ENCODE measurements around the gene ADCY9. TPM values are rescaled to one million over a fixed set of nuclear protein-coding genes. Genes with fewer than 3 reads are reported as not detected.

Gene ADCY9
- total RNA-seq, 4 donors from 2014 or later: 6.3 to 22.3 (median 11.2) TPM

DNA sequence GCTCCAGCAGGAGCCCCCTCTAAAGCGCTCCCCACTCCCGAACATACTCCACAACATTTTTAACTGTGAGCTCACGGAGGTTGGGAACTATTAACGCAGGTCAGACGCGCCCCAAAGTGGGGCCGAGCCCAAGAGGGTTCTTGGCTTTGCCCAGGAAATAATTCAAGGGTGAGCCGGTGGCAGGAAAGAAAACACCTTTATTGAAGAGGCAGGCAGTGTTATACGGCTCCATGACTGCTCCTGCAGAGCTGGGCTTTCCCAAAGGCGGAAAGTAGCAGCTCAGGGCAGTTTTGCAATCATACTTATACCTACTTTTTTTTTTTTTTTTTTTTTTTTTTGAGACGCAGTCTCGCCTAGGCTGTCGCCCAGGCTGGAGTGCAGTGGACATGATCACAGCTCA lies 6.2 kb downstream of the ADCY9 start:
- TF ChIP-seq POLR2A (IDR thresholded peaks at IDR 0.05): no peak
- TF ChIP-seq, protein P1, sequence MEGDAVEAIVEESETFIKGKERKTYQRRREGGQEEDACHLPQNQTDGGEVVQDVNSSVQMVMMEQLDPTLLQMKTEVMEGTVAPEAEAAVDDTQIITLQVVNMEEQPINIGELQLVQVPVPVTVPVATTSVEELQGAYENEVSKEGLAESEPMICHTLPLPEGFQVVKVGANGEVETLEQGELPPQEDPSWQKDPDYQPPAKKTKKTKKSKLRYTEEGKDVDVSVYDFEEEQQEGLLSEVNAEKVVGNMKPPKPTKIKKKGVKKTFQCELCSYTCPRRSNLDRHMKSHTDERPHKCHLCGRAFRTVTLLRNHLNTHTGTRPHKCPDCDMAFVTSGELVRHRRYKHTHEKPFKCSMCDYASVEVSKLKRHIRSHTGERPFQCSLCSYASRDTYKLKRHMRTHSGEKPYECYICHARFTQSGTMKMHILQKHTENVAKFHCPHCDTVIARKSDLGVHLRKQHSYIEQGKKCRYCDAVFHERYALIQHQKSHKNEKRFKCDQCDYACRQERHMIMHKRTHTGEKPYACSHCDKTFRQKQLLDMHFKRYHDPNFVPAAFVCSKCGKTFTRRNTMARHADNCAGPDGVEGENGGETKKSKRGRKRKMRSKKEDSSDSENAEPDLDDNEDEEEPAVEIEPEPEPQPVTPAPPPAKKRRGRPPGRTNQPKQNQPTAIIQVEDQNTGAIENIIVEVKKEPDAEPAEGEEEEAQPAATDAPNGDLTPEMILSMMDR (IDR thresholded peaks at IDR 0.05): no peak
- no peaks in the 10 kb centered on the region for H3K9me3 ChIP-seq
- DNase-seq: no peak
- WGBS, 2 donors: 91 to 93% methylated on average over 13 of the region's 13 CpGs
- H3K27ac ChIP-seq: no peak overlapping the region
- H3K4me3 ChIP-seq: no peak overlapping the region
- intact Hi-C loops (cut with DNase I): no loop called here
- H3K27me3 ChIP-seq: peaks cover 0 to under 1% (median 0%) of the 10 kb centered on the region in 4 donors
- peaks cover 12 to 58% (median 44%) of the 10 kb centered on the region in 3 donors for H3K4me1 ChIP-seq
- peaks cover 0 to 4% (median 0%) of the 10 kb centered on the region in 3 donors for H3K36me3 ChIP-seq

DNA sequence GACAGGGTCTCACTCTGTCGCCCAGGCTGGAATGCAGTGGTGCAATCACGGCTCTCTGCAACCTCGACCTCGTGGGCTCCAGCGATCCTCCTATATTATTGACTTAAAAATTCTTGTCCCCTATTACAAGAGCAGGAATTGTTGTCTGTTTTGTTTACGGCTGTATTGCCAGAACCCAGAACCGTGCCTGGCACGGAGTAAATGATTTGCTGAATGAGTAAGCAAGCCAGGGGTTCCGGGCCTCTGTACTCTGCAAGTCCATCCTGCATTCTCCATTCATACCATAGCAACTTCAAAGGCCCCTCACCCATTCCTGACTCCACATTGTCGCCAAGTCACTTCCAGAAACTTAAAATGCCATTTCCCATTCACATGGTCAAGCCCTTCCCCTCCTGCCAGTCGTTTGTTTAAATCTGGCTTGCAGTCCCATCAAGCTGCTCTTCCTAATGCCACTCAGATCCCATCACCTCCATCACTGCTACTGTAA lies 6.9 kb downstream of the ADCY9 start:
- no peak for TF ChIP-seq POLR2A (IDR thresholded peaks at IDR 0.05)
- TF ChIP-seq, protein P1 (IDR thresholded peaks at IDR 0.05): no peak
- no peak overlapping the region for H3K4me3 ChIP-seq
- intact Hi-C loops (cut with DNase I): no loop called here

DNA sequence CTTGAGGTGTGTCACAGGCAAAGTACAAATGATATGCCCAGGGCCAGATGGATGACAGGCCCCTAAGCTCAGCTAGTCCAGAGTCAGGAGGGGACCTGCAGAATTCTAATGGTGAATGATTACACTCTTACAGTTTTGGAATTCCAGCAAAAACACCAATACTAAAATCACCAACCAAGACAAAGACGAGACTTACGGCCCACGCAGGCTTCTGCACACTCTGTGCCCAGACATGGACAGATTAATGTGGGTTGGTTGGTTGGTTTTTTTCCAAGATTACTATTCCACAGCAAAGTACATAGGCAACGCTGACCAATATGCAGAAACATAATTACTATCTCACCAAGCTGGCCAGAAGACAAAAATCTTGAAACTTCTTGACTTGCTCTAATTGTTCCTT lies 9.7 kb downstream of the ADCY9 start:
- no peak overlapping the region for H3K27ac ChIP-seq
- H3K4me3 ChIP-seq: no peak overlapping the region
- TF ChIP-seq, protein P1 (IDR thresholded peaks at IDR 0.05): no peak
- TF ChIP-seq POLR2A (IDR thresholded peaks at IDR 0.05): no peak
- intact Hi-C loops (cut with DNase I): no loop called here
- H3K27me3 ChIP-seq: no peaks in the 10 kb centered on the region
- no peaks in the 10 kb centered on the region for H3K9me3 ChIP-seq
- H3K36me3 ChIP-seq: peaks cover 0 to 4% (median 0%) of the 10 kb centered on the region in 3 donors
- H3K4me1 ChIP-seq: peaks cover 0 to 22% (median 12%) of the 10 kb centered on the region in 3 donors
- WGBS, 2 donors: 79 to 88% methylated on average over 4 of the region's 4 CpGs
- no peak for DNase-seq

More for the DNA sequence above, 6.9 kb downstream of the ADCY9 start:
- 71 to 81% methylated on average over 11 of the region's 11 CpGs for WGBS, 2 donors
- Histone ChIP-seq H3K9me3 (no peaks in the 10 kb centered on the region), H3K4me1 (peaks cover 7 to 50% (median 36%) of the 10 kb centered on the region in 3 donors), H3K27me3 (no peaks in the 10 kb centered on the region), H3K36me3 (peaks cover 0 to 4% (median 0%) of the 10 kb centered on the region in 3 donors), H3K27ac (no peak overlapping the region)
- DNase-seq: no peak

DNA sequence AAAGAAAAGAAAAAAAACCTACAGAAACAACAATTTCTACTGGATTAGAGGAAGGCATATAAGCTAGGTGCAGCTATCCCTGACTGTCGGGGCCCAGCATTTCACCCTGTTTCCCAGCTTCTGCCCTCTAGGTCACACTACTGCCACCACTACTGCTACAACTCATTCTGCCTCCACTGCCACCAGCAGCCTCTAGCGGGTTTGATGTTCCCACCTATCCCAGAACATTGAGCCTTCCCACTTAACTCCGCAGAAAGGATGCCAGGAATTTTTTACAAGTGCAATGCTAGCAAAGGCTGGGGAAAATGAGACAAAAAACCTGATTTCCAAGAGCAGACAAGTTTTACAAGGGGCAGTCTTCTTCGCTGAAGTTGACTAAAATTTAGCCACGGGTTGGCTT lies 10.4 kb downstream of the ADCY9 start:
- 91 to 93% methylated on average over 5 of the region's 5 CpGs for WGBS, 2 donors
- TF ChIP-seq, protein P1 (IDR thresholded peaks at IDR 0.05): no peak
- no peak for TF ChIP-seq POLR2A (IDR thresholded peaks at IDR 0.05)
- Histone ChIP-seq H3K27ac (no peak overlapping the region), H3K9me3 (no peaks in the 10 kb centered on the region), H3K36me3 (peaks cover 0 to 4% (median 0%) of the 10 kb centered on the region in 3 donors), H3K4me3 (no peak overlapping the region), H3K4me1 (peaks cover 0 to 16% (median 8%) of the 10 kb centered on the region in 3 donors), H3K27me3 (no peaks in the 10 kb centered on the region)
- intact Hi-C loops (cut with DNase I): no loop called here
- DNase-seq: no peak

DNA sequence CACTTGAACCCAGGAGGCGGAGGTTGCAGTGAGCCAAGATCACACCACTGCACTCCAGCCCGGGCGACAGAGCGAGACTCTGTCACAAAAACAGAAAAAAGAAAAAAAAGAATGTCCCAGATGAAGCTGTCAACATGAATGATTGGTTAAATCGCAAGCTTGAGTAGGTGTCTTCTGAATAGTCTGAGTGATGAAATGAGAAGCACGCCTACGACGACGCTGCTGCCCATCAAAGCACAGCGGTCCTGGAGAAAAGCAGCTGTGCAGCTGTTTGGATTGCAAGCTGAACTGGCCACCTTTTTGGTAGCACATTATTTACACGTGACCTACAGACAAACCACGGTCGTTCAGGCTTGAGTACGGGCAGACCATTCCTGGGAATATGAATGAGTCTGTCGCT lies 12.5 kb downstream of the ADCY9 start:
- no peaks in the 10 kb centered on the region for H3K36me3 ChIP-seq
- H3K27ac ChIP-seq: no peak overlapping the region
- H3K4me1 ChIP-seq: no peaks in the 10 kb centered on the region
- 91 to 92% methylated on average over 15 of the region's 15 CpGs for WGBS, 2 donors
- intact Hi-C loops (cut with DNase I): no loop called here
- no peak for DNase-seq
- TF ChIP-seq POLR2A (IDR thresholded peaks at IDR 0.05): no peak
- TF ChIP-seq, protein P1 (IDR thresholded peaks at IDR 0.05): no peak
- no peaks in the 10 kb centered on the region for H3K27me3 ChIP-seq
- H3K4me3 ChIP-seq: no peak overlapping the region
- no peaks in the 10 kb centered on the region for H3K9me3 ChIP-seq

Measured in esophagus squamous epithelium (tissue), 5 donors.